Measurements from ENCODE around the gene BPTF. TPM values are rescaled to one million over a fixed set of nuclear protein-coding genes. Genes with fewer than 3 reads are reported as not detected.
"Not testable (repeated sequence)": the region's sequence is repeated elsewhere in the genome, so short reads cannot be mapped to it uniquely, and the experiment has no call there.

Gene BPTF
- total RNA-seq, 1 donor: 90.0 TPM

DNA sequence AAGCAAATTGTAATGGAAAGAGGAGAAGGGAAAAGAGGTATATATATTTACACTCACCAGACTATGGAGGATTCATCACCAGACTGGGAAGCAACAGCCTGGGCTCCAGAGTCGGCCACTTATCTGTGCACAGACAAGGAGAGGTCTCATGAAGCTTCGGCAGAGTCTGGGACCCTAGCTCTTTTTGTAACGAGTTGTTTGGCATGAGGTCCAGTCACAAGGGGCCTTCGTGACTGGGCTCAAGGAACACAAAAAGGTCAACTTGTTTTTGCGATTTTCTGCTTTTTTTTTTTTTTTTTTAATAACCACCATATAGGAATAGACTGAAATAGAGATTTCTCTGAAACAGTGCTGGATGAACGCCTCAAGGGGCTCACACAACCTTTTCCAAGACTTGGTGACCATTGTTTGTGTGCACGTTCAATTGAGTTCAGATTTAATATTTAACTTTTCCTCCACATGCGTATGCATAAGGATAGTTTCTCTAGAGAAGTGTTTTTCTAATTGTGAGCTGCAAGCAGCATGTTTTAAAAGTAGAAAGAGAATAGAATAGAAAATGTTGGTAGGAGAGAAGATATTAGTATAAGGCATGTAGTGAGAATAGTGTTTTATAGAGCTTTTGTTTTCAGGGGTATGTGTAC is 25.8 kb downstream of the BPTF start:
- Histone ChIP-seq H3K4me3 (ENCODE audit: low read length) (no peak overlapping the region), H3K4me1 (ENCODE audit: insufficient read depth, low read length) (peaks cover 14% of the 10 kb centered on the region), H3K9me3 (ENCODE audit: low read depth, low read length) (no peaks in the 10 kb centered on the region), H3K27me3 (ENCODE audit: insufficient read depth, low read length) (no peaks in the 10 kb centered on the region)

DNA sequence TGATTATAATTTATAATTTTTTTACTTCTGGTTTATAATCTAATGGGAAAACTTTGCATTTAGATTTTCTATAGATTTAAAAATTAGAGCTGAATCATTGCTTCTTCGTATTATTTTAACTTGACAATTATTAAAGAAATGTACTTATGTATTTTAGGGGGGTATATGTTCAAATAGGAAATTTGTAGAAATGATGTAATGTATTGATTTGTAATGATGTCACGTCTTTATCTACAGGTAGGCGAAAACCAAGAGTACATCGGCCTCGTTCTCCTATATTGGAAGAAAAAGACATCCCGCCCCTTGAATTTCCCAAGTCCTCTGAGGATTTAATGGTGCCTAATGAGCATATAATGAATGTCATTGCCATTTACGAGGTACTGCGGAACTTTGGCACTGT is 28.4 kb downstream of the BPTF start:
- Histone ChIP-seq H3K4me3 (ENCODE audit: low read length) (no peak overlapping the region), H3K27me3 (ENCODE audit: insufficient read depth, low read length) (no peaks in the 10 kb centered on the region), H3K4me1 (ENCODE audit: insufficient read depth, low read length) (peaks cover 29% of the 10 kb centered on the region), H3K9me3 (ENCODE audit: low read depth, low read length) (no peaks in the 10 kb centered on the region)

DNA sequence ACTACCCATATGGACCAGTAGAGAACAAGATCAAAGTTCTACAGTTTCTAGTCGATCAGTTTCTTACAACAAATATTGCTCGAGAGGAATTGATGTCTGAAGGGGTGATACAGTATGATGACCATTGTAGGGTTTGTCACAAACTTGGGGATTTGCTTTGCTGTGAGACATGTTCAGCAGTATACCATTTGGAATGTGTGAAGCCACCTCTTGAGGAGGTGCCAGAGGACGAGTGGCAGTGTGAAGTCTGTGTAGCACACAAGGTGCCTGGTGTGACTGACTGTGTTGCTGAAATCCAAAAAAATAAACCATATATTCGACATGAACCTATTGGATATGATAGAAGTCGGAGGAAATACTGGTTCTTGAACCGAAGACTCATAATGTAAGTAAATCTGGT is 29.1 kb downstream of the BPTF start:
- no peak overlapping the region for H3K4me3 ChIP-seq (ENCODE audit: low read length)
- peaks cover 33% of the 10 kb centered on the region for H3K4me1 ChIP-seq (ENCODE audit: insufficient read depth, low read length)
- no peaks in the 10 kb centered on the region for H3K9me3 ChIP-seq (ENCODE audit: low read depth, low read length)
- no peaks in the 10 kb centered on the region for H3K27me3 ChIP-seq (ENCODE audit: insufficient read depth, low read length)

DNA sequence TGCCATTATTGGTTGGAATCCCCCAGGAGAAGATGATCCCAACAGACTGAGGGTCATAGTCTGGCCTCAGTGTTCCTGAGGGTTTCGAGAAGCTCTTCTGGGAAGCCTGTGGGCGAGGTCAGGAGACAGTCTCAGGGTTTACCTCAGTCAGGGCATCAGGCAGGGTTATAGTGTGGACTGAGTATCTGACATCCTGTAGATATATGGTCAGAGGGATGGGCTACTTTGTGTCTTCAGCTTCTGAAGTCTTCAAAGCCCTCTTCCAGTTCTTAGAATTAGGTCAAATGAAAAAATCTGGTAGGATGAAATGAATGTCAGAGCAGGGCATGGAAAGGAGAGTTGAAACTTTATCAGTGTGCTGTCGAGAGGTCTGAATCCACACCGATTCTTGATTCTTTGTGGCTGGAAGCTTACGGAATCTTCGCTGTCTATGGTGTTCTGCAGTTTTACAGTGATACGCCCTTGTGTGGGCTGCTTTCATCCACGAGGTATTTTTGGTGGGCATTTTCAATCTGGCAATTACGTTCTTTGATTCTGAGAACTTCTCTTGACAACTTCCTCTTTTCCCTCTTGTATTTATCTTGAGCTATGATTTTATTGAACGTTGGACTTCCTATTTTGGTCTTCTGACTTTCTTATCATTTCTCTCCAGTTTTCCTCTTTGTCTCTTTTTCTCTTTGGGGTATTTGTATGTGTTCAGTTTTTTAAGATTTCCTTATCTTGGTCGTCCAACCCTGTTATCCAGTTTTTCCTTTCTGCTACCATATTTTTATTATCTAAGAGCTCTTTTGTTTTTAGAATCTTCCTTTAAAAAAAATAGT is 30.4 kb downstream of the BPTF start:
- Histone ChIP-seq H3K9me3 (ENCODE audit: low read depth, low read length) (no peaks in the 10 kb centered on the region), H3K4me1 (ENCODE audit: insufficient read depth, low read length) (peaks cover 34% of the 10 kb centered on the region), H3K4me3 (ENCODE audit: low read length) (no peak overlapping the region), H3K27me3 (ENCODE audit: insufficient read depth, low read length) (no peaks in the 10 kb centered on the region)

DNA sequence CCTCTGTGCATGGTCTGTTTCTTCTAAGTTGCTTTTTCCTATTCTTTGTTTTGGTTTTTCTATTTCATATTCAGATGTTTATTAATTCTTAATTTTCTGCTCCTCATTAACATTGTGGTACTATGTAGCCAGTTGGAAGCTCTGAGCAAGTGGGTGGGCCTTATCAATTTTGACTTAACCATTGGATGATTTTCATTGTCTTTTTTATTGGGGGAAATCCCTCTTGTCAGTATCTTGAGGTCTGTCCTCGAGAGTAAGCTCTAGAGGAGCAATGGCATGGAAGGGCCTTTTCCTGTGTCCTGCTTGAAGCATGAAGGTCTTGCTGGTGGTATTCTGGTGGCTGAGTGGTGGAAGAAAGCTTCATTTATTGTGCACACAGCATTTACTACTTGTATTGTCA is 31.1 kb downstream of the BPTF start:
- H3K9me3 ChIP-seq (ENCODE audit: low read depth, low read length); H3K27me3 ChIP-seq (ENCODE audit: insufficient read depth, low read length); H3K4me3 ChIP-seq (ENCODE audit: low read length): not testable (repeated sequence)
- peaks cover 34% of the 10 kb centered on the region for H3K4me1 ChIP-seq (ENCODE audit: insufficient read depth, low read length)

DNA sequence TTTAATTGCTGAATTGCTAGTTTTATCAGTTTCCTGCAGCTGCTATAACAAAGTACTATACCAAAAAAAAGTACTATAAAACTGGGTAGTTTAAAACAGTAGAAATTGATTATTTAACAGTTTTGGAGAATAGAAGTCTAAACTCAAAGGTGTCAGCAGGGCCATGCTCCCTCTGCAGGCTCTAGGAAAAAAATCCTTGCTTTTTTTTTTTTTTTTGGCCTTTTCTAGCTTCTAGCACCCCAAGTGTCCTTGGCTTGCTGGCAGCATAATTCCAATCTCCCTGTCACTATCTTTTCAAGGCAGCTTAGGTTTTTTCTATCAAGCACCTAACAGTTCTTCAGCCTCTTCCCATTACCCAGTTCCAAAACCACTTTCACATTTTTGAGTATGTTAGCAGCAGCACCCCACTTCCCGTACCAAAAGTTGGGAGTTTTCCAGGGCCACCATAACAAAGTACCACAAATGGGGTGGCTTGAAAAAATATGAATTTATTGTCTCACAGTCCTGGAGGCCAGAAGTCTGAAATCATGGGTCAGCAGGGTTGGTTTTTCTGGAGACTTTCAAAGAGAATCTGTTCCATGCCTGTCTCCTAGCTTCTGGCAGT is 37.4 kb downstream of the BPTF start:
- H3K4me3 ChIP-seq (ENCODE audit: low read length): no peak overlapping the region
- H3K27me3 ChIP-seq (ENCODE audit: insufficient read depth, low read length): no peaks in the 10 kb centered on the region
- H3K9me3 ChIP-seq (ENCODE audit: low read depth, low read length): no peaks in the 10 kb centered on the region
- peaks cover 5% of the 10 kb centered on the region for H3K4me1 ChIP-seq (ENCODE audit: insufficient read depth, low read length)

DNA sequence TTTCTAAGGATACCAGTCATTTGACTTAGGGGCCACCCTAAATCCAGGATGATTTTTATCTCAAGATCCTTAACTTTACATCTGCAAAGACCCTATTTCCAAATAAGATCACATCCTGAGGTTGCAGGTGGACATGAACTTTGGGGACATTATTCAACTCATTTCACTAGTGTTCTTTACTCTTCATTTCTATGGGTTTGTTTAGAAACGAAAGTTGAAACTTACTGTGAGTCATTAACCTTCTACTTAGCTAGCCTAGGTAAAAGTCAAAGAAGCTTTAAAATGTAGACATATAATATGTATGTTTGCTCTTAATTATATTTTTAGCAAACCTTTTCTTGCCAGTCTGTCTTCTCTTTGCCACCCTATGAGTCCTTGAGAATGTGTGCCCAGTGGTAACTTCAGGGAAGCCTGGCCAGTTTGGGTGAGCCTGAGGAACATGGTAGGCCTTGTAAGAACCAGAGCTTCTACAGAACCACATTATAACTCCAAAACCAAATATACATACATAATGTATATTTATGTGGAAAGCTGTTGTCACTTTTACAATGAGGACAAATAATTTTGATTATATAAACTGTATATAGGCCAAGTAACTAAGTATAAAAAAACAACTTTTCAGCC is 38.4 kb downstream of the BPTF start:
- no peaks in the 10 kb centered on the region for H3K27me3 ChIP-seq (ENCODE audit: insufficient read depth, low read length)
- no peak overlapping the region for H3K4me3 ChIP-seq (ENCODE audit: low read length)
- no peaks in the 10 kb centered on the region for H3K9me3 ChIP-seq (ENCODE audit: low read depth, low read length)
- H3K4me1 ChIP-seq (ENCODE audit: insufficient read depth, low read length): peaks cover 8% of the 10 kb centered on the region

DNA sequence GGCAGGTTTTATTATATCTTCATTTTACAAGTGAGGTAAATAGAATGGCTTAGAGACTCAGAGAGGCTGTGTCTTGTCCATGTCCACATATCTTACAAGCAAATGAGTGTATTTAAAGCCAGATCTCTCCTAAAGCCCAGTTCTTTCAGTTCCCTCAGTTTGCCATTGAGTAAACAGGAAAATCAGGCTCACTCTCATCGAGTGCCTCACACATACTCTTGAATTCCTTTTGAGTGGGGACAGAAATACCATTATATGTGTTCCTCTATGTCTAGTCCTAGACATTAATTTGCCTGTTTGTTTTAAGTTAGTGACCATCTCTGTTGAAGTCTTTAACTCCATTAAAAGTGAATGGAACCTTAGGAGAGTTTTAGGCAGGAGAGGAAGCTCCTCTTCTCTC is 40.1 kb downstream of the BPTF start:
- Histone ChIP-seq H3K4me3 (ENCODE audit: low read length) (no peak overlapping the region), H3K4me1 (ENCODE audit: insufficient read depth, low read length) (peaks cover 3% of the 10 kb centered on the region), H3K27me3 (ENCODE audit: insufficient read depth, low read length) (no peaks in the 10 kb centered on the region), H3K9me3 (ENCODE audit: low read depth, low read length) (no peaks in the 10 kb centered on the region)

DNA sequence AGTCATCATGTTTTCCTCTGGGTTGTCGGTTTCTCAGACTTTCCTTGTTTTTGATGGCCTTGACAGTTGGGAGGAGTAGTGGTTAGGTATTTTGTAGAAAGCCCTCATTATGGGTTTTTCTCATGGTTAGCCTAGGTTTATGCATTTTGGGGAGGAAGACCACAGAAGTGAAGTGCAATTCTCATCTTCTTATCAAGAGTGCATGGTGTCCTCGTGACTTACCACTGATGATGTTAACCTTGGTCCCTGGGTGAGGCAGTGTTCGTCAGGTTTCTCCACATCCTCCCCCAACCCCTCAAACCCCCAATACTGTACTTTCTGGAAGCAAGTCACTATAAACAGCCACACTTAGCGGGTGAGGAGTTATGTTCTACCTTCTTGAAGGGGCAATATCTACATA is 42.3 kb downstream of the BPTF start:
- Histone ChIP-seq H3K9me3 (ENCODE audit: low read depth, low read length) (no peaks in the 10 kb centered on the region), H3K4me3 (ENCODE audit: low read length) (no peak overlapping the region), H3K27me3 (ENCODE audit: insufficient read depth, low read length) (no peaks in the 10 kb centered on the region)

DNA sequence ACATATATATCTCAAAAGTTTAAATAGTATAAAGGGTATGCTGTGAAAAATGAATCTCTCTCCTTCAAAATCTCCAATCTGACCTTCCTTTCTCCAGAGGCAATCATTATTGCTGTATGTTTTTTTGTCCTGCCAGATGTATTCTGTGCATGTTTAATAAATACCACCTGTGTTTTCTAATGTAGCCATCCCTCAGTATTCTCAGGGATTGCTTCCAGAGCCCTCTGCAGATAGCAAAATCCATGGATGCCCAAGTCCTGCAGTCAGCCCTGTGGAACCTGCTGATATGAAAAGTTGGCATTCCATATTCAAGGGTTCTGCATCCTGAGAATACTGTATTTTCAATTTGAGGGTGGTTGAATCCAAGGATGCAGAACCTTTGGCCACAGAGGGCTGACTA is 42.9 kb downstream of the BPTF start:
- no peak overlapping the region for H3K4me3 ChIP-seq (ENCODE audit: low read length)
- no peaks in the 10 kb centered on the region for H3K27me3 ChIP-seq (ENCODE audit: insufficient read depth, low read length)
- peaks cover 3% of the 10 kb centered on the region for H3K4me1 ChIP-seq (ENCODE audit: insufficient read depth, low read length)
- H3K9me3 ChIP-seq (ENCODE audit: low read depth, low read length): no peaks in the 10 kb centered on the region

More for the DNA sequence above, 42.3 kb downstream of the BPTF start:
- H3K4me1 ChIP-seq (ENCODE audit: insufficient read depth, low read length): peaks cover 3% of the 10 kb centered on the region

DNA sequence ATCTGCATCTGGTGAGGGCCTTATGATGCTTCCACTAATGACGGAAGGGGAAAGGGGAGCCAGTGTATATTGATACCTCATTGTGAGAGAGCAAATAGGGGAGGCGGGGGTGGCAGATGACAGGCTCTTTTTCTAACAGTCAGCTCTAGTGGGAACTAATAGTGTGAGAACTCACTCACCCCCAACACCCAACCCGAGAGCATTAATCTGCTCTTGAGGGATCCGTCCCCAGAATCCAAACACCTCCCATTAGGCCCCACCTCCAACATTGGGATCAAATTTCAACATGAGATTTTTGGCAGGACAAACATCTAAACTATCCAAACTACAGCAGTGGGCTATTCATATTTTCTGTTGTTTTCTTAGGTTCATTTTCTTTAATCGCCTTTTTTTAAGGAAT is 54.4 kb downstream of the BPTF start:
- no peaks in the 10 kb centered on the region for H3K27me3 ChIP-seq (ENCODE audit: insufficient read depth, low read length)
- H3K9me3 ChIP-seq (ENCODE audit: low read depth, low read length): no peaks in the 10 kb centered on the region
- no peaks in the 10 kb centered on the region for H3K4me1 ChIP-seq (ENCODE audit: insufficient read depth, low read length)
- H3K4me3 ChIP-seq (ENCODE audit: low read length): no peak overlapping the region

DNA sequence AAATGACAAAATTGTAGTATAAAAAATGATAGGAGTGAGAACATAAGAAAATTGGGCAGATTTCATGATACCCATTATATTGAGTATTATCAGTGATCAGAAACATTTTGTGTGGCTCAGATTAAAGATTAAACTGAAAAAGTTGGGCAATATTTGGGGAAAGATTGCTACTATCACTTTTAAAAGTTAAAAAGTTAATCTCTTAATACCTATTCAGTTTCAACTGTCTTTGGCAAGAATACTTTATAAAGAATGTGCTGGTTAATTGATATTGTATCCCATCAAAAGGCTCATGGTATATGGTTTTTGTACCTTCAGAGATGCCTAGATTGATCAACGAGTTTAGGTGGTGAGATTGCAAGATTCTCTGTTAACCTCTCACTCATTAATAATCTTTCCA is 55.8 kb downstream of the BPTF start:
- H3K9me3 ChIP-seq (ENCODE audit: low read depth, low read length): no peaks in the 10 kb centered on the region
- H3K27me3 ChIP-seq (ENCODE audit: insufficient read depth, low read length): no peaks in the 10 kb centered on the region
- no peak overlapping the region for H3K4me3 ChIP-seq (ENCODE audit: low read length)
- no peaks in the 10 kb centered on the region for H3K4me1 ChIP-seq (ENCODE audit: insufficient read depth, low read length)

DNA sequence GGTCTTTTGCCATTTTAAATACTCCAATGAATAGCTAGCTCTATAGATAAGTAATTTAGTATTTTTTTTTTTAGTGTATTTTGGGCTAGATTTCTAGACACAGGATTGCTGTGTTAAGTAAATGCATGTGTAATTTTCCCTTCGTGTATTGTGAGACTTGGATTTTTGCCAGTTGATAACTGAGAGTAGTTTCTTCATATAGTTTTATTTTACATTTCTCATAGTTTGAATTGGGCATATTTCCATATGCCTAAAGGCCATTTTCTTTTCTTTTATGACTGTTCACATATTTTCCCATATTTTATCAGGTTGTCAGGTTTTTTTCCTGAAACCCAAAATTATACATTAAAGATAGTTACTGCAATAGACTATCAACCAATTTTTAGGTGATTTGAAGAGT is 59.4 kb downstream of the BPTF start:
- H3K4me3 ChIP-seq (ENCODE audit: low read length): no peak overlapping the region

DNA sequence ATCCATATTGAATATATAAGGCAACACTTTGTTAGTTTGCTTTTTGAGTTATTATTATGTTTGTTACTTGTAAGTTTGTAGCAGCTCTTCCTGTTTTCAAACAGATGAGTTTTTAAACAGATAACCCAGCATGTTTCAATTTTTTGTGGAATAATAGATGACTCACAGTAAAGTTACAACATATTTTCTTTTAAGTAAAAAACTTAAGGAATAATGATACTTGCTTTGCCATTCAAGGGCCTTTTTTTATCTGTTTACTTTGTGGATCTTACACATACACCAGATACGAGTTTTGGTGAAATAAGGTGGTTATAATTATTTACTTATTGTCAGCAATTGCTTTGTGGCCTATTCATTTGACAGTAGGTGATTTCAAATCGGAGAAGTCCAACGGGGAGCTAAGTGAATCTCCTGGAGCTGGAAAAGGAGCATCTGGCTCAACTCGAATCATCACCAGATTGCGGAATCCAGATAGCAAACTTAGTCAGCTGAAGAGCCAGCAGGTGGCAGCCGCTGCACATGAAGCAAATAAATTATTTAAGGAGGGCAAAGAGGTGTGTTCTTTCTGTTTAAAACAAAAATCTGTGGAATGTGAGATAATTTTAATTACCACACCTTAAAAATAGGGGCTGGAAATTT is 66.3 kb downstream of the BPTF start:
- no peaks in the 10 kb centered on the region for H3K27me3 ChIP-seq (ENCODE audit: insufficient read depth, low read length)
- no peaks in the 10 kb centered on the region for H3K9me3 ChIP-seq (ENCODE audit: low read depth, low read length)
- H3K4me3 ChIP-seq (ENCODE audit: low read length): no peak overlapping the region
- no peaks in the 10 kb centered on the region for H3K4me1 ChIP-seq (ENCODE audit: insufficient read depth, low read length)

More for the DNA sequence above, 59.4 kb downstream of the BPTF start:
- H3K9me3 ChIP-seq (ENCODE audit: low read depth, low read length): no peaks in the 10 kb centered on the region
- H3K27me3 ChIP-seq (ENCODE audit: insufficient read depth, low read length): no peaks in the 10 kb centered on the region
- H3K4me1 ChIP-seq (ENCODE audit: insufficient read depth, low read length): no peaks in the 10 kb centered on the region
